ENCODE measurements around the gene C2orf69. TPM values are rescaled to one million over a fixed set of nuclear protein-coding genes. Genes with fewer than 3 reads are reported as not detected.

Gene C2orf69
- total and polyA plus RNA-seq, 2 of the 13 experiments (the other 11 are each of a cell fraction or from before 2014, with no cell fraction given), result 4.8 to 19.3 TPM

- 59% methylated on average over 3 of the region's 3 CpGs for WGBS (ENCODE audit: low lambda C conversion rate)
- in situ Hi-C loops (cut with HindIII; ENCODE audit: extremely low pct_ligation_motif_present, low pct_unique_long_range_greater_than_20kb), result no loop called here
- Histone ChIP-seq H3K4me1 (ENCODE audit: insufficient read depth, low read length) (peaks cover 8% of the 10 kb centered on the region; the same call in 1 of the 2 replicates), H3K9me3 (ENCODE audit: low read length) (no peaks in the 10 kb centered on the region), H4K20me1 (ENCODE audit: insufficient read depth, low read length) (no peaks in the 10 kb centered on the region), H3K9ac (ENCODE audit: insufficient read depth, low read depth, low read length) (no peak overlapping the region), H3K4me2 (ENCODE audit: low read depth, low read length) (no peak overlapping the region), H3K27me3 (ENCODE audit: control insufficient read depth in 1 of 2, insufficient read depth in 2 of 2, low read length in 2 of 2) (no peaks in the 10 kb centered on the region), H3K36me3 (replicated peaks in 1 of 2; ENCODE audit: control insufficient read depth in 1 of 2, insufficient read depth in 2 of 2, low read length in 2 of 2) (no peaks in the 10 kb centered on the region), H3K27ac (ENCODE audit: extremely low read length, insufficient read depth, low read length) (no peak overlapping the region), H3K4me3 (replicated peaks in 1 of 3; ENCODE audit: insufficient read depth in 1 of 3, low read depth in 2 of 3, low read length in 3 of 3) (no peak overlapping the region), H3K79me2 (ENCODE audit: insufficient read depth, low read length) (no peaks in the 10 kb centered on the region), H2AFZ (ENCODE audit: low read length) (no peak overlapping the region)
- intact Hi-C loops (cut with micrococcal nuclease; ENCODE audit: unreplicated experiment), result no loop called here
- DNase-seq (ENCODE audit: low spot score) (no peak), ATAC-seq (no peak), FAIRE-seq (no peak)
- BruUV-seq (replicated peaks), result no TSS peak
- TF ChIP-seq PHF20 (CRISPR knock-in tag; IDR thresholded peaks at IDR 0.05) (no peak), PRDM4 (CRISPR knock-in tag; IDR thresholded peaks at IDR 0.05; ENCODE audit: borderline replicate concordance) (no peak), MIXL1 (CRISPR knock-in tag; IDR thresholded peaks at IDR 0.05) (no peak)
- ChIA-PET POLR2A (no interaction called here), CTCF (ENCODE audit: low intra/inter-chr PET ratio, low total read pairs) (no interaction called here)
Measured at GRCh38 chr2:199895406-199895805, 15.7 kb upstream of the C2orf69 start.

GRCh38 chr2:199896617-199897016 lies 14.5 kb upstream of the C2orf69 start:
- FAIRE-seq (no peak), DNase-seq (ENCODE audit: low spot score) (no peak), ATAC-seq (no peak)
- no peaks in the 10 kb centered on the region for H3K27me3 ChIP-seq (ENCODE audit: control insufficient read depth in 1 of 2, insufficient read depth in 2 of 2, low read length in 2 of 2)
- no peak overlapping the region for H3K27ac ChIP-seq (ENCODE audit: extremely low read length, insufficient read depth, low read length)
- CTCF ChIA-PET (ENCODE audit: low intra/inter-chr PET ratio, low total read pairs), result no interaction called here
- 34% methylated on average over 2 of the region's 2 CpGs for WGBS (ENCODE audit: low lambda C conversion rate)
- H4K20me1 ChIP-seq (ENCODE audit: insufficient read depth, low read length), result no peaks in the 10 kb centered on the region
- POLR2A ChIA-PET, result no interaction called here
- no TSS peak for BruUV-seq (replicated peaks)
- no peaks in the 10 kb centered on the region for H3K9me3 ChIP-seq (ENCODE audit: low read length)
- no peak overlapping the region for H3K4me2 ChIP-seq (ENCODE audit: low read depth, low read length)
- in situ Hi-C loops (cut with HindIII; ENCODE audit: extremely low pct_ligation_motif_present, low pct_unique_long_range_greater_than_20kb) (no loop called here), intact Hi-C loops (cut with micrococcal nuclease; ENCODE audit: unreplicated experiment) (no loop called here)
- H3K4me3 ChIP-seq (replicated peaks in 1 of 3; ENCODE audit: insufficient read depth in 1 of 3, low read depth in 2 of 3, low read length in 3 of 3), result no peak overlapping the region
- H3K9ac ChIP-seq (ENCODE audit: insufficient read depth, low read depth, low read length), result no peak overlapping the region
- peaks cover 8% of the 10 kb centered on the region; the same call in 1 of the 2 replicates for H3K4me1 ChIP-seq (ENCODE audit: insufficient read depth, low read length)
- H3K79me2 ChIP-seq (ENCODE audit: insufficient read depth, low read length), result no peaks in the 10 kb centered on the region
- H2AFZ ChIP-seq (ENCODE audit: low read length), result no peak overlapping the region
- H3K36me3 ChIP-seq (replicated peaks in 1 of 2; ENCODE audit: control insufficient read depth in 1 of 2, insufficient read depth in 2 of 2, low read length in 2 of 2), result no peaks in the 10 kb centered on the region
- TF ChIP-seq IRF1 (CRISPR knock-in tag; IDR thresholded peaks at IDR 0.05; ENCODE audit: low read depth), result no peak
- TF ChIP-seq ZNF644 (CRISPR knock-in tag; IDR thresholded peaks at IDR 0.05; ENCODE audit: low read depth), result no peak
- no peak for TF ChIP-seq MAFG (CRISPR knock-in tag; IDR thresholded peaks at IDR 0.05)
- no peak for TF ChIP-seq PCBP2 (optimal IDR thresholded peaks at IDR 0.05; ENCODE audit: low read depth, low read length, poor library complexity, severe bottlenecking)
- no peak for TF ChIP-seq ZFP1 (CRISPR knock-in tag; IDR thresholded peaks at IDR 0.05)
- no peak for TF ChIP-seq NR2F6 (IDR thresholded peaks at IDR 0.05)
- TF ChIP-seq NR2F6 (CRISPR knock-in tag; IDR thresholded peaks at IDR 0.05), result no peak
- TF ChIP-seq HIVEP1 (CRISPR knock-in tag; IDR thresholded peaks at IDR 0.05), result no peak
- TF ChIP-seq ZNF574 (CRISPR knock-in tag; IDR thresholded peaks at IDR 0.05), result no peak
- no peak for TF ChIP-seq TFDP1 (CRISPR knock-in tag; IDR thresholded peaks at IDR 0.05; ENCODE audit: borderline replicate concordance)
- TF ChIP-seq CHD2 (IDR thresholded peaks at IDR 0.05; ENCODE audit: low read depth, low read length), result no peak

Measured in HepG2 (cell line).